Measurements from ENCODE around the gene ARHGEF10L. TPM values are rescaled to one million over a fixed set of nuclear protein-coding genes. Genes with fewer than 3 reads are reported as not detected.

ARHGEF10L gene
- total RNA-seq, 1 donor from 2014 or later: 89.8 TPM

DNA sequence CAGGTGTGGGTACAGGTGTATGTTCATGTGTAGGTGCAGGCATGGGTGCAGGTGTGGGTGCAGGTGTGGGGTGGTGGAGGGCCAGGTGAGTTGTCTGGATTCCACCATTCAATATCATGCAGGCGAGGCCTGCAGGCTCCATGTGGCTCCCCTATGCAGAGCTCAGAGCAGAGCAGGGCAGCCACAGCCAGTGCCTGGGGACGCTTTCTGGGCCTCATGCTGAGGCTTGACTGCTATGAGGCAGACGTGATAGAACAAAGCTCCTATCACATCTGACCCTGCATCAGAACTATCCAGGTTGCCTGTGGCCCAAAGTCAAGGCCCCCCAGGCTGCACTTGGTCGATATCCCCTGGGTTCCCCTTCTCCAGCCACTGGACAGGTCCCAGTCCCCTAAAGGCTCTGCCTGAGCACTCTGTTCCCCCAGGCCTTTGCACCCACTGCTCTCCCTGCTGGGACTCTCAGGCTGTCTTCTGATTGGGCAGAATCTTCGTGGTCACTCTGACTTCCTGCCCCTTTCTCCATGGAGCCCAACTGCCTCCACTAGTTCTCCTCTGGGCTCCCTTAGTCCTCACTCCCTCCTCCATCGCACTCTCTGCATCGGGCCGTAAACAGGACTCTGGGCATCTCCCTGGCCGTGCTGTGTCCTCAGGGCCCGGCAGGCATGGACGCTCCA is 137.0 kb downstream of the ARHGEF10L start:
- Mint-ChIP-seq H3K36me3 (ENCODE audit: unreplicated experiment) (no peaks in the 10 kb centered on the region), H3K27me3 (ENCODE audit: unreplicated experiment) (peaks cover 20% of the 10 kb centered on the region), H3K27ac (ENCODE audit: unreplicated experiment) (peak overlapping the region; percentile 70), H3K9me3 (ENCODE audit: unreplicated experiment) (peaks cover 18% of the 10 kb centered on the region), H3K4me1 (ENCODE audit: low read depth, unreplicated experiment) (peaks cover 34% of the 10 kb centered on the region), H3K4me3 (ENCODE audit: unreplicated experiment) (no peak overlapping the region)
- TF ChIP-seq, protein P1, sequence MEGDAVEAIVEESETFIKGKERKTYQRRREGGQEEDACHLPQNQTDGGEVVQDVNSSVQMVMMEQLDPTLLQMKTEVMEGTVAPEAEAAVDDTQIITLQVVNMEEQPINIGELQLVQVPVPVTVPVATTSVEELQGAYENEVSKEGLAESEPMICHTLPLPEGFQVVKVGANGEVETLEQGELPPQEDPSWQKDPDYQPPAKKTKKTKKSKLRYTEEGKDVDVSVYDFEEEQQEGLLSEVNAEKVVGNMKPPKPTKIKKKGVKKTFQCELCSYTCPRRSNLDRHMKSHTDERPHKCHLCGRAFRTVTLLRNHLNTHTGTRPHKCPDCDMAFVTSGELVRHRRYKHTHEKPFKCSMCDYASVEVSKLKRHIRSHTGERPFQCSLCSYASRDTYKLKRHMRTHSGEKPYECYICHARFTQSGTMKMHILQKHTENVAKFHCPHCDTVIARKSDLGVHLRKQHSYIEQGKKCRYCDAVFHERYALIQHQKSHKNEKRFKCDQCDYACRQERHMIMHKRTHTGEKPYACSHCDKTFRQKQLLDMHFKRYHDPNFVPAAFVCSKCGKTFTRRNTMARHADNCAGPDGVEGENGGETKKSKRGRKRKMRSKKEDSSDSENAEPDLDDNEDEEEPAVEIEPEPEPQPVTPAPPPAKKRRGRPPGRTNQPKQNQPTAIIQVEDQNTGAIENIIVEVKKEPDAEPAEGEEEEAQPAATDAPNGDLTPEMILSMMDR (IDR thresholded peaks at IDR 0.05; ENCODE audit: partially characterized antibody, unreplicated experiment): no peak
- DNase-seq: no peak

DNA sequence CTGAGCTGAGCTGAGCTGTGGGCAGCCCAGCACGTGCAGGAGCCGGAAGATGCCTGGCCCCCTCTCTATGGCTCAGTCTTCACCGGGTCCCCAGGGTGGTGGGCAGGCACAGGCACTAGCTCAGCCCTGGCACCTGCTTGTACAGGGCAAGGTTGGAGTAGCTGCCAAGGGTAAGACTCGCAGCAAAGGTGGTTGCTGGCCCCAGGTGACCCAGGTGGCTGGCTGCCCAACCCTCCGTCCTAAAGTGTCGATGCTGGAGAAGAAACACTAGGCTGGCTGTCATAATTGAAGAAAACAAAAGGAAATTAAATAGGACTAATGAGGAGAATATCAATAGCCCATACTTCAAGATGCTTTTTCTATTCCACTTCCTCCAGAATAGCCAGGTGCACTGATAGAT is 138.5 kb downstream of the ARHGEF10L start:
- no peak overlapping the region for H3K27ac Mint-ChIP-seq (ENCODE audit: unreplicated experiment)
- peaks cover 14% of the 10 kb centered on the region for H3K27me3 Mint-ChIP-seq (ENCODE audit: unreplicated experiment)
- DNase-seq: no peak
- H3K9me3 Mint-ChIP-seq (ENCODE audit: unreplicated experiment): peaks cover 12% of the 10 kb centered on the region
- TF ChIP-seq, protein P1 (IDR thresholded peaks at IDR 0.05; ENCODE audit: partially characterized antibody, unreplicated experiment): no peak
- H3K4me3 Mint-ChIP-seq (ENCODE audit: unreplicated experiment): no peak overlapping the region
- H3K4me1 Mint-ChIP-seq (ENCODE audit: low read depth, unreplicated experiment): peaks cover 27% of the 10 kb centered on the region
- H3K36me3 Mint-ChIP-seq (ENCODE audit: unreplicated experiment): no peaks in the 10 kb centered on the region

DNA sequence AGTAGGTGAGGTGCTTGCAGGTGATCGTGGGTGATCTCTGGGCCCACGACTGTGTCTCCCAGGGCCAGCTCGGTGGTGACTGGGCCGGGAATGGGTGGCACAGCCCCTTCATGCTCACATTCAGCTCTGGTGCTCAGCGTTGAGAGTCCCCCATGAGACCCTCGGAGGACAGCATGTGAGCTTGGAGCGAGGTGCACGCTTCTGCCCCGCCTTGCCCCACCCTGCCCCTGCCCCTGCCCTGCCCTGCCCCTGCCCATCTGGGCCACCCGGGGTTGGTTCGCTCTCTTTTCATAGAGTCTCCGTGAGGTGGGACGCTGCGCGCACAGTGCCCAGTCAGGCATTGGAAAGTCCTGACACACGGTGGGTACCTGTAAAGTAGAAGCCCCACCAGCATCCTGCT is 140.4 kb downstream of the ARHGEF10L start:
- Mint-ChIP-seq H3K4me1 (ENCODE audit: low read depth, unreplicated experiment) (peaks cover 13% of the 10 kb centered on the region), H3K36me3 (ENCODE audit: unreplicated experiment) (no peaks in the 10 kb centered on the region), H3K4me3 (ENCODE audit: unreplicated experiment) (no peak overlapping the region), H3K27me3 (ENCODE audit: unreplicated experiment) (peaks cover 13% of the 10 kb centered on the region), H3K27ac (ENCODE audit: unreplicated experiment) (no peak overlapping the region), H3K9me3 (ENCODE audit: unreplicated experiment) (peaks cover 12% of the 10 kb centered on the region)
- no peak for DNase-seq
- TF ChIP-seq, protein P1 (IDR thresholded peaks at IDR 0.05; ENCODE audit: partially characterized antibody, unreplicated experiment): no peak

DNA sequence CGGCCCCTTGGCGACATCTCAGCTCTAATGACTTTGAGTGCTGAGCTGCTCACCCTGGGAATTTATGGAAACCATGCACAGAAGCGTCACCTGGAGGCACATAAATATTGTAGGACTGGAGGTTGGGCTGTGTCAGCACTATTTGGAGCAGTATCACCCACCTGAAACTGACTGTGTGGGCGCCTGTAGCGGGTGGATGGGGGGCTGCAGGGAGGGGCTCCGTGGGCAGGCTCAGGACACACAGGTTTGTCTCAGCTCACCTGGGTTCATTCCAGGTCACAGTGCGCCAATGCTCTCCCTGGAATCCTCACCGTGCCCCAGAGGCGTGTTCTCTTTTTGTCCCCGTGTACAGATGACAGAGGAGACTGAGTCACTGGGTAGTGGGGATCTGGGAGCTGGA is 140.8 kb downstream of the ARHGEF10L start:
- H3K27ac Mint-ChIP-seq (ENCODE audit: unreplicated experiment): no peak overlapping the region
- peaks cover 10% of the 10 kb centered on the region for H3K27me3 Mint-ChIP-seq (ENCODE audit: unreplicated experiment)
- DNase-seq: no peak
- no peak overlapping the region for H3K4me3 Mint-ChIP-seq (ENCODE audit: unreplicated experiment)
- peaks cover 9% of the 10 kb centered on the region for H3K9me3 Mint-ChIP-seq (ENCODE audit: unreplicated experiment)
- TF ChIP-seq, protein P1 (IDR thresholded peaks at IDR 0.05; ENCODE audit: partially characterized antibody, unreplicated experiment): no peak
- H3K36me3 Mint-ChIP-seq (ENCODE audit: unreplicated experiment): no peaks in the 10 kb centered on the region
- peaks cover 16% of the 10 kb centered on the region for H3K4me1 Mint-ChIP-seq (ENCODE audit: low read depth, unreplicated experiment)

DNA sequence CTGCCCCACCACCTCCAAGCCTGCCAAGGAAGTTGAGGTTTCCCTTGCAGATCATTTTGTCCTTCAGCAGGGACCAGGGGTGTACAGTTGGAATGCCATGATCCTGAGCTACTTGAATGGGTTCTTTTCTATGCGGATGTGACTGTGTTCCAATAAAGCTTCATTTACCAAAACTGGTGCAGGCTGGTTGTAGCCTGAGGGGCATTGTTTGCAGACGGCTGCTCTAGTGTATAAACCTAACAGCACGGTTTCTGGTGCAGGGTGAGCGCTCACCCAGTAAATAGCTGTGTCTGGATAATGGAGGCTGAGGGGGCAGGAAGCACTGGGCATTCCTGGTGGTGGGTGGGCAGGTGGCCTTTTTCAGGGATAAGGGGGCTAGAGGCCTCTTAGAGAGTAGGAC is 142.9 kb downstream of the ARHGEF10L start:
- no peaks in the 10 kb centered on the region for H3K9me3 Mint-ChIP-seq (ENCODE audit: unreplicated experiment)

More for the DNA sequence above, 142.9 kb downstream of the ARHGEF10L start:
- no peak for DNase-seq
- H3K4me1 Mint-ChIP-seq (ENCODE audit: low read depth, unreplicated experiment): peaks cover 16% of the 10 kb centered on the region
- H3K27ac Mint-ChIP-seq (ENCODE audit: unreplicated experiment): no peak overlapping the region
- H3K27me3 Mint-ChIP-seq (ENCODE audit: unreplicated experiment): peaks cover 3% of the 10 kb centered on the region
- TF ChIP-seq, protein P1 (IDR thresholded peaks at IDR 0.05; ENCODE audit: partially characterized antibody, unreplicated experiment): no peak
- H3K4me3 Mint-ChIP-seq (ENCODE audit: unreplicated experiment): no peak overlapping the region
- no peaks in the 10 kb centered on the region for H3K36me3 Mint-ChIP-seq (ENCODE audit: unreplicated experiment)

All from glutamatergic neuron (in vitro differentiated cells).